ENCODE data around the gene TMEM255B. TPM values are rescaled to one million over a fixed set of nuclear protein-coding genes. Genes with fewer than 3 reads are reported as not detected.
"Not testable (repeated sequence)": the region's sequence is repeated elsewhere in the genome, so short reads cannot be mapped to it uniquely, and the experiment has no call there.

Gene TMEM255B
- polyA plus RNA-seq, 6 donors from 2014 or later, result 0.05 to 1.5 (median 0.65) TPM

- Mint-ChIP-seq H3K36me3 (no peaks in the 10 kb centered on the region), H3K27me3 (peaks cover 6 to 23% (median 9%) of the 10 kb centered on the region in 3 donors), H3K4me1 (no peaks in the 10 kb centered on the region), H3K27ac (no peak overlapping the region), H3K9me3 (no peaks in the 10 kb centered on the region), H3K4me3 (no peak overlapping the region)
- no peak for ATAC-seq (ENCODE audit: low read depth in 2 of 2)
- DNase-seq, result no peak
Observed at GRCh38 chr13:113793718-113794085, 34.7 kb downstream of the TMEM255B start.

GRCh38 chr13:113794086-113794485, 35.1 kb downstream of the TMEM255B start:
- H3K4me3 Mint-ChIP-seq, result no peak overlapping the region
- H3K27ac Mint-ChIP-seq, result no peak overlapping the region
- H3K4me1 Mint-ChIP-seq, result no peaks in the 10 kb centered on the region
- no peaks in the 10 kb centered on the region for H3K36me3 Mint-ChIP-seq
- H3K9me3 Mint-ChIP-seq, result no peaks in the 10 kb centered on the region
- ATAC-seq (ENCODE audit: low read depth in 2 of 2), result no peak
- DNase-seq, result no peak
- H3K27me3 Mint-ChIP-seq, result peaks cover 6 to 19% (median 8%) of the 10 kb centered on the region in 3 donors

GRCh38 chr13:113794764-113795173, 35.7 kb downstream of the TMEM255B start:
- Mint-ChIP-seq H3K27me3 (peaks cover 4 to 16% (median 8%) of the 10 kb centered on the region in 3 donors), H3K27ac (no peak overlapping the region), H3K4me1 (no peaks in the 10 kb centered on the region), H3K9me3 (no peaks in the 10 kb centered on the region), H3K36me3 (no peaks in the 10 kb centered on the region), H3K4me3 (no peak overlapping the region)
- no peak for DNase-seq
- no peak for ATAC-seq (ENCODE audit: low read depth in 2 of 2)

GRCh38 chr13:113795362-113795761, 36.3 kb downstream of the TMEM255B start:
- not testable (repeated sequence) for H3K36me3 Mint-ChIP-seq; ATAC-seq (ENCODE audit: low read depth in 2 of 2); H3K27ac Mint-ChIP-seq; H3K9me3 Mint-ChIP-seq; H3K4me3 Mint-ChIP-seq; H3K4me1 Mint-ChIP-seq; DNase-seq
- peaks cover 4 to 16% (median 11%) of the 10 kb centered on the region in 3 donors for H3K27me3 Mint-ChIP-seq

- no peak overlapping the region for H3K27ac Mint-ChIP-seq
- no peak for DNase-seq
- no peaks in the 10 kb centered on the region for H3K36me3 Mint-ChIP-seq
- H3K4me1 Mint-ChIP-seq, result no peaks in the 10 kb centered on the region
- H3K9me3 Mint-ChIP-seq, result no peaks in the 10 kb centered on the region
- no peak overlapping the region for H3K4me3 Mint-ChIP-seq
- H3K27me3 Mint-ChIP-seq, result peaks cover 0 to 8% (median 5%) of the 10 kb centered on the region in 3 donors
- ATAC-seq (ENCODE audit: low read depth in 2 of 2), result no peak
Observed at GRCh38 chr13:113796211-113796963, 37.4 kb downstream of the TMEM255B start.

GRCh38 chr13:113796964-113797676, 38.1 kb downstream of the TMEM255B start:
- Mint-ChIP-seq H3K27me3 (peaks cover 0 to 7% (median 4%) of the 10 kb centered on the region in 3 donors), H3K9me3 (no peaks in the 10 kb centered on the region), H3K27ac (no peak overlapping the region), H3K36me3 (no peaks in the 10 kb centered on the region), H3K4me1 (no peaks in the 10 kb centered on the region), H3K4me3 (no peak overlapping the region)
- DNase-seq, result no peak
- no peak for ATAC-seq (ENCODE audit: low read depth in 2 of 2)

GRCh38 chr13:113798200-113798811, 39.3 kb downstream of the TMEM255B start:
- no peak for DNase-seq
- H3K36me3 Mint-ChIP-seq, result no peaks in the 10 kb centered on the region
- peaks cover 0 to 4% (median 2%) of the 10 kb centered on the region in 3 donors for H3K27me3 Mint-ChIP-seq
- no peaks in the 10 kb centered on the region for H3K4me1 Mint-ChIP-seq
- H3K4me3 Mint-ChIP-seq, result no peak overlapping the region
- no peak for ATAC-seq (ENCODE audit: low read depth in 2 of 2)
- no peak overlapping the region for H3K27ac Mint-ChIP-seq
- H3K9me3 Mint-ChIP-seq, result no peaks in the 10 kb centered on the region

- Mint-ChIP-seq H3K4me3 (no peak overlapping the region), H3K27ac (no peak overlapping the region), H3K27me3 (peaks cover 0 to 6% (median 4%) of the 10 kb centered on the region in 3 donors), H3K36me3 (no peaks in the 10 kb centered on the region), H3K9me3 (no peaks in the 10 kb centered on the region), H3K4me1 (no peaks in the 10 kb centered on the region)
- ATAC-seq (ENCODE audit: low read depth in 2 of 2) (no peak), DNase-seq (no peak)
Observed at GRCh38 chr13:113800576-113800926, 41.5 kb downstream of the TMEM255B start.

- Mint-ChIP-seq H3K27me3 (peaks cover 0 to 6% (median 4%) of the 10 kb centered on the region in 3 donors), H3K4me3 (no peak overlapping the region), H3K4me1 (no peaks in the 10 kb centered on the region), H3K36me3 (no peaks in the 10 kb centered on the region), H3K27ac (no peak overlapping the region), H3K9me3 (peaks cover 0 to 3% (median 0%) of the 10 kb centered on the region in 7 donors)
- ATAC-seq (ENCODE audit: low read depth in 2 of 2) (no peak), DNase-seq (no peak)
Observed at GRCh38 chr13:113801289-113801961, 42.4 kb downstream of the TMEM255B start.

- Mint-ChIP-seq H3K9me3 (peaks cover 0 to 3% (median 0%) of the 10 kb centered on the region in 7 donors), H3K27me3 (peaks cover 0 to 6% (median 4%) of the 10 kb centered on the region in 3 donors), H3K36me3 (no peaks in the 10 kb centered on the region), H3K27ac (no peak overlapping the region), H3K4me3 (no peak overlapping the region), H3K4me1 (no peaks in the 10 kb centered on the region)
- no peak for ATAC-seq (ENCODE audit: low read depth in 2 of 2)
- no peak for DNase-seq
Observed at GRCh38 chr13:113802090-113802531, 43.1 kb downstream of the TMEM255B start.

- peaks cover 0 to 3% (median under 1%) of the 10 kb centered on the region in 7 donors for H3K9me3 Mint-ChIP-seq
- no peaks in the 10 kb centered on the region for H3K4me1 Mint-ChIP-seq
- peaks cover 0 to 6% (median 4%) of the 10 kb centered on the region in 3 donors for H3K27me3 Mint-ChIP-seq
- H3K4me3 Mint-ChIP-seq, result no peak overlapping the region
- peaks cover 0 to 1% of the 10 kb centered on the region in 2 donors for H3K36me3 Mint-ChIP-seq
- H3K27ac Mint-ChIP-seq, result no peak overlapping the region
- no peak for DNase-seq
- ATAC-seq (ENCODE audit: low read depth in 2 of 2), result no peak
Observed at GRCh38 chr13:113802761-113803160, 43.7 kb downstream of the TMEM255B start.

- Mint-ChIP-seq H3K4me3 (no peak overlapping the region), H3K9me3 (peaks cover 0 to 8% (median 8%) of the 10 kb centered on the region in 7 donors), H3K27me3 (peaks cover 0 to 6% (median 4%) of the 10 kb centered on the region in 3 donors), H3K36me3 (peaks cover 0 to 9% of the 10 kb centered on the region in 2 donors), H3K4me1 (no peaks in the 10 kb centered on the region), H3K27ac (no peak overlapping the region)
- no peak for DNase-seq
- no peak for ATAC-seq (ENCODE audit: low read depth in 2 of 2)
Observed at GRCh38 chr13:113803409-113804016, 44.5 kb downstream of the TMEM255B start.
